CD4-positive, alpha-beta memory T cell (primary cell): ENCODE results near the gene SH3RF1. TPM values are rescaled to one million over a fixed set of nuclear protein-coding genes. Genes with fewer than 3 reads are reported as not detected.

Source experiments
- CTCF ChIA-PET: fragments of 350-600 bp; sonication (Branson Sonifier 250); formaldehyde crosslinking; loops from one replicate; lab custom pipeline; 2021; ENCODE audit warnings: inconsistent platforms; ENCODE audit not compliant: partially characterized antibody; lab: Charles Lee
- POLR2A ChIA-PET: fragments of 350-600 bp; sonication (Branson Sonifier 250); formaldehyde crosslinking; loops from one replicate; lab custom pipeline; 2021; ENCODE audit not compliant: partially characterized antibody; lab: Charles Lee
- DNase-seq, 5 donors: peaks; one replicate each; pipeline versions ENCODE4 v3.0.0 to v3.0.0-alpha.2; 2020 to 2022; ENCODE audit warnings: mixed read lengths in 1 of 5
- H3K27ac ChIP-seq: one replicate; pipeline ENCODE4 v1.7.0; 2013; ENCODE audit warnings: low read depth, low read length
- H3K27me3 ChIP-seq: 2 replicates; pipeline ENCODE4 v1.7.0; 2013; ENCODE audit warnings: mild to moderate bottlenecking, low read length, moderate library complexity; ENCODE audit not compliant: insufficient read depth
- H3K36me3 ChIP-seq: 2 replicates; pipeline ENCODE4 v1.7.0; 2013; ENCODE audit warnings: mild to moderate bottlenecking, low read length, moderate library complexity; ENCODE audit not compliant: insufficient read depth
- H3K4me1 ChIP-seq: 2 replicates; pipeline ENCODE4 v1.7.0; 2013; ENCODE audit warnings: mild to moderate bottlenecking, low read length, moderate library complexity; ENCODE audit not compliant: insufficient read depth
- H3K4me3 ChIP-seq, 2 donors: one replicate each; pipeline ENCODE4 v1.7.0; 2013; ENCODE audit warnings: low read length in 2 of 2, mild to moderate bottlenecking in 1 of 2
- H3K9me3 ChIP-seq, 2 donors: one replicate each; pipeline ENCODE4 v1.7.0; 2013; ENCODE audit warnings: low read length in 2 of 2, control low read depth in 1 of 2; ENCODE audit not compliant: control insufficient read depth in 1 of 2
- H3K27ac Mint-ChIP-seq, 7 donors: one replicate each; pipeline ENCODE4 v1.8.0; 2020 to 2021; ENCODE audit warnings: mixed read lengths in 7 of 7, mild to moderate bottlenecking in 6 of 7, inconsistent platforms in 3 of 7, moderate library complexity in 3 of 7
- H3K27me3 Mint-ChIP-seq, 2 donors: one replicate each; pipeline ENCODE4 v1.8.0; 2020 to 2021; ENCODE audit warnings: mixed read lengths in 2 of 2
- H3K36me3 Mint-ChIP-seq, 2 donors: one replicate each; pipeline ENCODE4 v1.8.0; 2020 to 2021; ENCODE audit warnings: mixed read lengths in 2 of 2, inconsistent platforms in 1 of 2, mild to moderate bottlenecking in 1 of 2
- H3K4me1 Mint-ChIP-seq, 4 donors: one replicate each; pipeline ENCODE4 v1.8.0; 2020 to 2021; ENCODE audit warnings: mixed read lengths in 4 of 4, mild to moderate bottlenecking in 1 of 4
- H3K4me3 Mint-ChIP-seq, 8 donors: one replicate each; pipeline ENCODE4 v1.8.0; 2020 to 2021; ENCODE audit warnings: mixed read lengths in 8 of 8, mild to moderate bottlenecking in 7 of 8, moderate library complexity in 6 of 8, inconsistent platforms in 3 of 8
- H3K9me3 Mint-ChIP-seq, 8 donors: one replicate each; pipeline ENCODE4 v1.8.0; 2020 to 2021; ENCODE audit warnings: mixed read lengths in 8 of 8, mild to moderate bottlenecking in 5 of 8, inconsistent platforms in 3 of 8, moderate library complexity in 1 of 8
- intact Hi-C: fragments of 100-400 bp; cut with micrococcal nuclease; formaldehyde crosslinking; loops from one replicate; pipeline ENCODE4 v1.15.1; 2023
- polyA plus RNA-seq, 2 donors: library from polyadenylated mRNA; unstranded; fragments of 300-500 nt; fragmentation: Illumina TruSeq; gene quantifications; one replicate each; pipeline ENCODE4 v1.2.3, GENCODE V29; 2021
- total RNA-seq, 2 experiments: library from RNA; stranded (reverse); gene quantifications; one replicate each; pipeline ENCODE4 v1.2.3, GENCODE V29; 2021

Gene SH3RF1
- total and polyA plus RNA-seq, 4 experiments from 2014 or later, result 0.11 to 0.15 TPM; not detected in 2

DNA sequence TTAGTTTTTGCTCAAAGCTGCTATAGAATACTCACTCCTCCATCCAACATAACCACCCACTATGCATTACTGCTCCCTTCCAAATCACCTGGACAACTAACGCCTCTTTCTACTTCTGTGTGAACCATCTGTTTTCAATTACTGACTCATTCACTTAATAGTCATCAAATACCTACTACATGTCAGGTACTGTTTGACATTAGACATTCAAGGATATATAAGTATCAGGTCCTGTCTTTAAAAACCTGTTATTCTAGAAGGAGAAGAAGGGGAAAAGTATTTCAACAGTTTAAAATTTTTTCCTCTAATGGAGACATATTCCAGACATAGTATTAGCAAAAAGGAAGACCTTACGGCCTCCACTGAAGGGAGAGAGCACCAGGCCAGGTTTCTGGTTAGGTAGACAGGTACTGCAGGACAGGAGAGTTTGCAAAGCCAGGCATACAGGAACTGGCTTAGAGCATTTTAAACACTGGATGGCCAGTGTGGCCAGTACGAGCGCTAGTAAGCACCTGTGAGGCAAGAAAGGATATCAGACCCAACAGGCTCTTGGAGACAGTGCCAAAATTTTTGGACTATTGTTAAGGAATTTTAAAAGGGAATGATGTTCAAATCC is 39.0 kb downstream of the SH3RF1 start:
- H3K4me3 Mint-ChIP-seq, result no peak overlapping the region

GRCh38 chr4:169229571-169230028 is 41.2 kb downstream of the SH3RF1 start:
- Histone ChIP-seq H3K4me3 (no peak overlapping the region), H3K27ac (no peak overlapping the region), H3K27me3 (no peaks in the 10 kb centered on the region), H3K9me3 (no peaks in the 10 kb centered on the region), H3K36me3 (no peaks in the 10 kb centered on the region), H3K4me1 (no peaks in the 10 kb centered on the region)
- Mint-ChIP-seq H3K27me3 (peaks cover 0 to 3% of the 10 kb centered on the region in 2 donors), H3K36me3 (no peaks in the 10 kb centered on the region), H3K9me3 (no peaks in the 10 kb centered on the region), H3K4me3 (no peak overlapping the region), H3K27ac (no peak overlapping the region), H3K4me1 (no peaks in the 10 kb centered on the region)
- ChIA-PET POLR2A (no interaction called here), CTCF (no interaction called here)
- no peak for DNase-seq
- intact Hi-C loops, result no loop called here

More for the DNA sequence above, 39.0 kb downstream of the SH3RF1 start:
- POLR2A ChIA-PET, result no interaction called here
- H3K4me3 ChIP-seq, result no peak overlapping the region
- peaks cover 2 to 7% of the 10 kb centered on the region in 2 donors for H3K27me3 Mint-ChIP-seq
- H3K36me3 ChIP-seq, result no peaks in the 10 kb centered on the region
- DNase-seq, result no peak
- no peaks in the 10 kb centered on the region for H3K4me1 ChIP-seq
- no peaks in the 10 kb centered on the region for H3K9me3 Mint-ChIP-seq
- H3K27me3 ChIP-seq, result no peaks in the 10 kb centered on the region
- CTCF ChIA-PET, result no interaction called here
- intact Hi-C loops, result no loop called here
- H3K27ac ChIP-seq, result no peak overlapping the region
- H3K27ac Mint-ChIP-seq, result no peak overlapping the region
- H3K4me1 Mint-ChIP-seq, result no peaks in the 10 kb centered on the region
- no peaks in the 10 kb centered on the region for H3K36me3 Mint-ChIP-seq
- H3K9me3 ChIP-seq, result no peaks in the 10 kb centered on the region

GRCh38 chr4:169228076-169228475 is 42.7 kb downstream of the SH3RF1 start:
- CTCF ChIA-PET, result no interaction called here

DNA sequence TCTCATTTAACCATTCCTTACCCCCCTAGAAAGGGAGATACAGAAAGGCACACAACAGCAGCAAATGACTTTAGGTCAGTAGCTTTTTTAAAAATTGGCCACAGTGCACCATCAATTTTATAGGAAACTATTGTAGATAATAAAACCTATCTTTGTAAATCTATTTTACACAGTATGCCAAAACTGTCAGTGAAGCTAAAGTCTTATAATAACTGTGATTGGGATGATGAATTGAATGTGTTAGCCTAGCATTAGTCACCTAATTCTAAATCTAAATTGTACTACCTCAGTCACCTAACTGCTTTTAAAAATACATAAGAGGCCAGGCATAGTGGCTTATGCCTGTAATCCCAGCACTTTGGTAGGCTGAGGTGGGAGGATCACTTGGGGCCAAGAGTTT is 44.2 kb downstream of the SH3RF1 start:
- H3K4me1 Mint-ChIP-seq, result no peaks in the 10 kb centered on the region
- H3K27ac Mint-ChIP-seq, result no peak overlapping the region
- no peak overlapping the region for H3K4me3 Mint-ChIP-seq
- no peaks in the 10 kb centered on the region for H3K36me3 Mint-ChIP-seq
- Histone ChIP-seq H3K9me3 (no peaks in the 10 kb centered on the region), H3K36me3 (no peaks in the 10 kb centered on the region), H3K4me3 (no peak overlapping the region), H3K27ac (no peak overlapping the region), H3K27me3 (no peaks in the 10 kb centered on the region), H3K4me1 (no peaks in the 10 kb centered on the region)
- ChIA-PET CTCF (no interaction called here), POLR2A (no interaction called here)
- no peaks in the 10 kb centered on the region for H3K9me3 Mint-ChIP-seq
- no peaks in the 10 kb centered on the region for H3K27me3 Mint-ChIP-seq
- intact Hi-C loops, result no loop called here
- no peak for DNase-seq

More at GRCh38 chr4:169228076-169228475, 42.7 kb downstream of the SH3RF1 start:
- POLR2A ChIA-PET, result no interaction called here
- Histone ChIP-seq H3K9me3 (no peaks in the 10 kb centered on the region), H3K27ac (no peak overlapping the region), H3K4me3 (no peak overlapping the region), H3K36me3 (no peaks in the 10 kb centered on the region), H3K27me3 (no peaks in the 10 kb centered on the region), H3K4me1 (no peaks in the 10 kb centered on the region)
- Mint-ChIP-seq H3K9me3 (no peaks in the 10 kb centered on the region), H3K4me1 (no peaks in the 10 kb centered on the region), H3K27me3 (no peaks in the 10 kb centered on the region), H3K36me3 (no peaks in the 10 kb centered on the region), H3K4me3 (no peak overlapping the region), H3K27ac (no peak overlapping the region)
- no peak for DNase-seq
- intact Hi-C loops, result no loop called here

- Mint-ChIP-seq H3K36me3 (no peaks in the 10 kb centered on the region), H3K27ac (no peak overlapping the region), H3K4me1 (no peaks in the 10 kb centered on the region), H3K27me3 (no peaks in the 10 kb centered on the region), H3K9me3 (no peaks in the 10 kb centered on the region), H3K4me3 (no peak overlapping the region)
- H3K9me3 ChIP-seq, result no peaks in the 10 kb centered on the region
- CTCF ChIA-PET, result no interaction called here
- H3K27ac ChIP-seq, result no peak overlapping the region
- no peak for DNase-seq
- no peaks in the 10 kb centered on the region for H3K36me3 ChIP-seq
- intact Hi-C loops, result no loop called here
- H3K27me3 ChIP-seq, result no peaks in the 10 kb centered on the region
- no peak overlapping the region for H3K4me3 ChIP-seq
- no peaks in the 10 kb centered on the region for H3K4me1 ChIP-seq
- POLR2A ChIA-PET, result no interaction called here
These were observed 44.9 kb downstream of the SH3RF1 start for GRCh38 chr4:169225812-169226211.

GRCh38 chr4:169225058-169225751 is 45.6 kb downstream of the SH3RF1 start:
- H3K27ac ChIP-seq, result no peak overlapping the region
- H3K27me3 ChIP-seq, result no peaks in the 10 kb centered on the region
- Mint-ChIP-seq H3K36me3 (no peaks in the 10 kb centered on the region), H3K4me1 (no peaks in the 10 kb centered on the region), H3K4me3 (no peak overlapping the region), H3K27ac (no peak overlapping the region), H3K27me3 (no peaks in the 10 kb centered on the region), H3K9me3 (no peaks in the 10 kb centered on the region)
- ChIA-PET POLR2A (no interaction called here), CTCF (no interaction called here)
- no peaks in the 10 kb centered on the region for H3K4me1 ChIP-seq
- intact Hi-C loops, result no loop called here
- no peak for DNase-seq
- no peaks in the 10 kb centered on the region for H3K36me3 ChIP-seq
- no peaks in the 10 kb centered on the region for H3K9me3 ChIP-seq
- H3K4me3 ChIP-seq, result no peak overlapping the region

DNA sequence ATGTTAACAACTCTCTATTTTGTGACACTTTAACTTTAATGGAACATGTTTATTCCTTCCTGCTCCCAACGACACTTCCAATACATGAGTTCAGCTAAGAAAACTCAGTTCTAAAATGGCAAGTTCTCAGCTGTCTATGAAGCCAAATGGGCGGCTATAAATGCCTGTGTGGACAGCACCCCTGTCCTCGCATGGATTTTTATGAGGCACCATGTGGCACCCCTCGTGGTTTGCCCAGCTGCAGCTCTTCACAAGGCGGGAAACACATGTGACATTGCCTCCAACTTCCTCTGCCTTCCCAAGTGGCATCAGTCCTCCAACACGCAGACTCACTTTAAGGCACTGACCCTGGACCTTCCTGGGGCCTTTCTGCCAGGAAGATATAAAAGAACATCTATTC is 48.0 kb downstream of the SH3RF1 start:
- no peaks in the 10 kb centered on the region for H3K9me3 ChIP-seq
- Mint-ChIP-seq H3K27me3 (peaks cover 0 to under 1% of the 10 kb centered on the region in 2 donors), H3K4me1 (no peaks in the 10 kb centered on the region), H3K27ac (no peak overlapping the region), H3K36me3 (no peaks in the 10 kb centered on the region), H3K9me3 (no peaks in the 10 kb centered on the region), H3K4me3 (no peak overlapping the region)
- H3K4me3 ChIP-seq, result no peak overlapping the region
- H3K4me1 ChIP-seq, result no peaks in the 10 kb centered on the region
- no peak overlapping the region for H3K27ac ChIP-seq
- POLR2A ChIA-PET, result no interaction called here
- intact Hi-C loops, result no loop called here
- DNase-seq, result no peak
- no peaks in the 10 kb centered on the region for H3K36me3 ChIP-seq
- H3K27me3 ChIP-seq, result no peaks in the 10 kb centered on the region
- CTCF ChIA-PET, result no interaction called here
